SK-N-SH (cell line): ENCODE measurements around the gene REX1BD. TPM values are rescaled to one million over a fixed set of nuclear protein-coding genes. Genes with fewer than 3 reads are reported as not detected.
A peak's percentile ranks its signal among the peaks of the same experiment; 100 is the strongest.

Source experiments
- CTCF ChIA-PET: fragments of 300-600, 350-600 bp; formaldehyde crosslinking; extraction: SDS; loops from one replicate; lab custom pipeline; 2021; lab: Yijun Ruan, JAX
- POLR2A ChIA-PET: fragments of 350-600 bp; sonication (Branson Sonifier 250); formaldehyde crosslinking; extraction: SDS; loops from one replicate; lab custom pipeline; 2020; ENCODE audit warnings: antibody characterized with exemption, inconsistent platforms; lab: Yijun Ruan, JAX
- DNase-seq: peaks from one replicate; pipeline ENCODE4 v3.0.0; 2012
- H2AFZ ChIP-seq: fragments of 200-600 bp; sonication (generic); 2 replicates; pipeline ENCODE4 v1.8.1; 2016; ENCODE audit warnings: antibody characterized with exemption, mild to moderate bottlenecking, low read depth
- H3F3A ChIP-seq: fragments of 200-600 bp; sonication (generic); replicated peaks from 2 replicates; pipeline ENCODE3; 2016; ENCODE audit warnings: antibody characterized with exemption, mild to moderate bottlenecking; ENCODE audit not compliant: insufficient read depth
- H3K27ac ChIP-seq, 2 experiments: fragments of 200-500 bp in 1 of 2; fragments of 200-600 bp in 1 of 2; sonication (Bioruptor generic) in 1 of 2; sonication (generic), shearing (Covaris generic) in 1 of 2; 2 replicates each; pipeline versions ENCODE4 v1.5.1 to v1.6.1; 2014 to 2016; ENCODE audit warnings: low read depth in 2 of 2, inconsistent platforms in 1 of 2, low read length in 1 of 2, mild to moderate bottlenecking in 1 of 2, mixed read lengths in 1 of 2
- H3K27me3 ChIP-seq: fragments of 200-600 bp; sonication (generic), shearing (Covaris generic); 2 replicates; pipeline ENCODE4 v1.6.1; 2016; ENCODE audit warnings: mixed run types; ENCODE audit not compliant: insufficient read depth
- H3K36me3 ChIP-seq, 2 experiments: fragments of 200-500 bp in 1 of 2; fragments of 200-600 bp in 1 of 2; sonication (Bioruptor generic) in 1 of 2; sonication (generic) in 1 of 2; replicated peaks in 1 of 2; 2 replicates each; pipeline versions ENCODE3 to v1.5.1; 2014 to 2016; ENCODE audit warnings: low read length in 1 of 2, mild to moderate bottlenecking in 1 of 2; ENCODE audit not compliant: insufficient read depth in 2 of 2, control insufficient read depth in 1 of 2
- H3K4me1 ChIP-seq, 2 experiments: fragments of 200-500 bp in 1 of 2; fragments of 200-600 bp in 1 of 2; sonication (Bioruptor generic) in 1 of 2; sonication (generic), shearing (Covaris generic) in 1 of 2; 2 replicates each; pipeline versions ENCODE4 v1.5.1 to v1.6.1; 2014 to 2016; ENCODE audit warnings: low read depth in 1 of 2, low read length in 1 of 2, mixed run types in 1 of 2; ENCODE audit not compliant: insufficient read depth in 2 of 2, control insufficient read depth in 1 of 2
- H3K4me2 ChIP-seq: fragments of 200-600 bp; sonication (generic), shearing (Covaris generic); 2 replicates; pipeline ENCODE4 v1.6.1; 2017; ENCODE audit warnings: mixed run types
- H3K4me3 ChIP-seq, 2 experiments: fragments of 200-500 bp in 1 of 2; fragments of 200-600 bp in 1 of 2; sonication (Bioruptor generic) in 1 of 2; sonication (generic), shearing (Covaris generic) in 1 of 2; 2 replicates each; pipeline versions ENCODE4 v1.5.1 to v1.8.1; 2014 to 2016; ENCODE audit warnings: low read depth in 2 of 2, inconsistent platforms in 1 of 2, low read length in 1 of 2, mild to moderate bottlenecking in 1 of 2, mixed read lengths in 1 of 2, moderate library complexity in 1 of 2
- H3K79me2 ChIP-seq: fragments of 200-600 bp; sonication (generic); 2 replicates; pipeline ENCODE4 v1.8.1; 2017; ENCODE audit warnings: mild to moderate bottlenecking; ENCODE audit not compliant: insufficient read depth
- H3K9ac ChIP-seq: fragments of 200-600 bp; sonication (generic); 2 replicates; pipeline ENCODE4 v1.6.1; 2017; ENCODE audit warnings: mixed run types
- H3K9me2 ChIP-seq: fragments of 200-600 bp; sonication (generic); 2 replicates; pipeline ENCODE4 v1.6.1; 2017; ENCODE audit warnings: mixed run types
- H3K9me3 ChIP-seq: fragments of 200-600 bp; sonication (generic); 2 replicates; pipeline ENCODE4 v1.6.1; 2017; ENCODE audit warnings: mixed run types, mild to moderate bottlenecking, moderate library complexity
- H4K20me1 ChIP-seq: fragments of 200-600 bp; sonication (generic); 2 replicates; pipeline ENCODE4 v1.6.1; 2017; ENCODE audit warnings: mild to moderate bottlenecking, mixed run types; ENCODE audit not compliant: insufficient read depth
- CHD2 ChIP-seq: fragments of 150-350 bp; IDR thresholded peaks from 2 replicates; pipeline ENCODE4 v1.6.1; 2018; ENCODE audit warnings: low read length; ENCODE audit not compliant: partially characterized antibody
- ELF1 ChIP-seq: IDR thresholded peaks from 2 replicates; pipeline ENCODE4 v1.4.0; 2012
- EZH2phosphoT487 ChIP-seq: fragments of 200-600 bp; sonication (generic); IDR thresholded peaks from 2 replicates; pipeline ENCODE4 v1.6.1; 2017; ENCODE audit warnings: low read depth, mixed run types, mild to moderate bottlenecking, antibody characterized with exemption, moderate library complexity, borderline replicate concordance
- FOSL2 ChIP-seq: IDR thresholded peaks from 2 replicates; pipeline ENCODE4 v1.4.0; 2012; ENCODE audit warnings: low read depth, mild to moderate bottlenecking, moderate library complexity, borderline replicate concordance
- GABPA ChIP-seq: IDR thresholded peaks from 2 replicates; pipeline ENCODE4 v1.4.0; 2012; ENCODE audit warnings: low read depth, mild to moderate bottlenecking
- GATA2 ChIP-seq: sonication (generic); formaldehyde crosslinking; IDR thresholded peaks from 2 replicates; pipeline ENCODE4 v1.5.0; 2020; ENCODE audit warnings: mild to moderate bottlenecking, missing genetic modification reagents
- JUND ChIP-seq: IDR thresholded peaks from 2 replicates; pipeline ENCODE4 v1.4.0; 2012
- NFIC ChIP-seq: IDR thresholded peaks from 2 replicates; pipeline ENCODE4 v1.4.0; 2012; ENCODE audit warnings: borderline replicate concordance
- NRF1 ChIP-seq: IDR thresholded peaks from 2 replicates; pipeline ENCODE4 v1.6.1; 2012; ENCODE audit warnings: low read depth, mild to moderate bottlenecking, low read length
- POLR2AphosphoS5 ChIP-seq: IDR thresholded peaks from 2 replicates; pipeline ENCODE4 v1.6.1; 2012; ENCODE audit warnings: low read depth, low read length
- RAD21 ChIP-seq: IDR thresholded peaks from 2 replicates; pipeline ENCODE4 v1.6.1; 2012; ENCODE audit warnings: mild to moderate bottlenecking, low read length
- RCOR1 ChIP-seq: fragments of 150-350 bp; IDR thresholded peaks from 2 replicates; pipeline ENCODE4 v1.6.1; 2017; ENCODE audit warnings: antibody characterized with exemption, low read length
- RFX5 ChIP-seq: IDR thresholded peaks from 2 replicates; pipeline ENCODE4 v1.6.1; 2012; ENCODE audit warnings: mild to moderate bottlenecking, improper control_type of control experiment, low read length
- SIN3A ChIP-seq: IDR thresholded peaks from 2 replicates; pipeline ENCODE4 v1.6.1; 2012; ENCODE audit warnings: low read depth, mild to moderate bottlenecking, low read length, moderate library complexity, borderline replicate concordance
- WGBS: methylation state at CpG from one replicate; pipeline ENCODE4 v1.1.6; 2017; ENCODE audit warnings: low lambda C conversion rate; 5-methylcytosine and 5-hydroxymethylcytosine counted together
- polyA plus RNA-seq, 3 experiments: library from polyadenylated mRNA; depleted of rRNA; stranded (reverse); fragments of >200 nt; gene quantifications; 2 replicates each; pipeline ENCODE4 v1.2.3, GENCODE V29; 2012
- TF ChIP-seq, protein P1 (sequence below): IDR thresholded peaks from 2 replicates; pipeline ENCODE4 v1.4.0; 2012; ENCODE audit warnings: low read depth, borderline replicate concordance
- TF ChIP-seq, protein P2 (sequence below): fragments of 150-350 bp; IDR thresholded peaks from 2 replicates; pipeline ENCODE4 v1.6.1; 2016; ENCODE audit warnings: mild to moderate bottlenecking, low read depth, low read length

REX1BD gene
- polyA plus RNA-seq, 1 of the 3 experiments (the other 2 are of a cell fraction), result 159 TPM

DNA sequence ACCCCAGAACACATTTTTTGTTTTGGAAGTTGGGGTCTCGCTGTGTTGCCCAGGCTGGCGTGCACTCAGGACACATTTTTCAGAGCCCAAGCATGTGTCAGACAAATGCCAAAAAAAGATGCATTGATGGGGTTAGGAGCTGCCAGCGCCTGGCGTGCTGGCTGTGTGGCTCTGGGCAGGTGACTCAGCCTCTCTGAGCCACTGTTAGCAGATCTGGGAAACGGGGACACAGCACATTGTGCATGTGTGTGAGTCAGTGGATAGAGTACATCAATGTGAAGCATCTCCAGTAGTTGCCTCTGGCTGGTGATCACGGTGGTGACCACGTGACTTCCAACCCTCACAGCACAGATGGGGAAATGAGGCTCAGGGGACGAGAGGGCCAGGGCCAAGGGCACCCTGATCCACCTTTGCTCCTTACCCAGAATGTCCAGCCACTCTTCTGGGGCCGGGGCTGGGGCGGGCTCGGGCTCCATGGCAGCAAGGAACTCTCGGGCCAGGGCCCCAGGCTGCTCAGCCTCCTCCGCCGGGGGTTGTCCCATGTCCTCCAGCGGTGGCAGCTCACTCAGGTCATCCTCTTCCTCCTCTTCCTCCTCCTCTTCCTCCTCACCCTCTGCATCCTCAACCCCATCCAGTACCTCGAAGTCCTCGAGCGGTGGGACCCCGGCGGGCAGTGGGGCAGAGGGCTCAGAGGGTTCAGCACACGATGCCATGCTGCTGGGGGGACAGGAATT is 47.2 kb upstream of the REX1BD start (continued):
- TF ChIP-seq, protein P1, sequence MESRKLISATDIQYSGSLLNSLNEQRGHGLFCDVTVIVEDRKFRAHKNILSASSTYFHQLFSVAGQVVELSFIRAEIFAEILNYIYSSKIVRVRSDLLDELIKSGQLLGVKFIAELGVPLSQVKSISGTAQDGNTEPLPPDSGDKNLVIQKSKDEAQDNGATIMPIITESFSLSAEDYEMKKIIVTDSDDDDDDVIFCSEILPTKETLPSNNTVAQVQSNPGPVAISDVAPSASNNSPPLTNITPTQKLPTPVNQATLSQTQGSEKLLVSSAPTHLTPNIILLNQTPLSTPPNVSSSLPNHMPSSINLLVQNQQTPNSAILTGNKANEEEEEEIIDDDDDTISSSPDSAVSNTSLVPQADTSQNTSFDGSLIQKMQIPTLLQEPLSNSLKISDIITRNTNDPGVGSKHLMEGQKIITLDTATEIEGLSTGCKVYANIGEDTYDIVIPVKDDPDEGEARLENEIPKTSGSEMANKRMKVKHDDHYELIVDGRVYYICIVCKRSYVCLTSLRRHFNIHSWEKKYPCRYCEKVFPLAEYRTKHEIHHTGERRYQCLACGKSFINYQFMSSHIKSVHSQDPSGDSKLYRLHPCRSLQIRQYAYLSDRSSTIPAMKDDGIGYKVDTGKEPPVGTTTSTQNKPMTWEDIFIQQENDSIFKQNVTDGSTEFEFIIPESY, result no peak
- TF ChIP-seq RFX5 (no peak), NFIC (no peak), GATA2 (CRISPR knock-in tag) (no peak), GABPA (no peak), NRF1 (no peak), FOSL2 (no peak), EZH2phosphoT487 (no peak), RCOR1 (no peak), SIN3A (no peak), RAD21 (no peak), CHD2 (no peak)

DNA sequence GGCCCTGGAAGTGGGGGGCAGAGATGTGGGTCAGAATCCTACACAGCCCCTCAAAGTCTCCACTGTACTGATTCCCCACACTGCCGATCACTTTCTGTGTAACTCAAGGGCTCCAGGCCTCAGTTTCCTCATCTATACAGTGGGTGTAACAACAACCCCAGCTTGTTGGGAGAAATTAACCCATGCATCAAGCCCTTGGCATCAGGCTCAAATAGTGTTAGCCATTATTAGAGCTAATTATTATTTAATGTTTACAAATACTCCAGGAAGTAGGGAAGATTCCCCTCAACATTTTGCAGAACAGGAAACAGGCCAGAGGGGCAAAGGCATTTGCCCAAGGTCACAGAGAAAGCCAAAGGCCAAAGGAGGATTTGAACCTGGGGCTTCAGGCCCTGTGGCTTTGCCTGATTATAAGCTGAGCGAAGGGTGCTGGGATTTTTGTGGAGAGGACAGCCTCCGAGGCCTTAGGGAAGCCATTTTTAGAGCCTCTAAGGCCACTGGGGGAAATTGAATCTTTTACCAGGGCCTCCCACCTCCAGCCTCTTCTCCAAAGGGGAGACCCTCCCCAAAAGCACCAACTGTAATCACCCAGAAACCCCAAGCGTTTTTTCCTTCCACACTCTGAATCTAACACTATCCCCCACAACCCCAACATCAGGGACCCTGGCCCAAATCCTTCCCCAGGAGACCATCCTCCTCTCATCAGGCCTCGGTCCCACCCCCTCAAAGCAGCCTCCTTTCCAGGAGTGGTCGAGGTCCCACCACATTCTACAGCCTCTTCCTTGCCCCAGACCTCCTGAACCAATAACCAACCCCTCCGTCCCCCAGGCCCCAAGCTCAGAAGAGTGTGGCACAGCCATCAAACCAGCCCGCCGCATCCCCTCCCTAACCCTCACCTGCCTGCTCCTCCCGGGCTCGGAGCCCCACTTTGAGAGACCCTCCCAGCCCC is 46.3 kb upstream of the REX1BD start:
- CTCF ChIA-PET, result interaction anchor here (0.5 to 1.7 kb wide), 5 partner anchors 22 to 261 kb away, joined by 3 to 5 read pairs (median 4); partner anchors contain the start of gene REX1BD
- Histone ChIP-seq H3F3A (peaks cover 4% of the 10 kb centered on the region), H3K9me3 (no peaks in the 10 kb centered on the region), H2AFZ (no peak overlapping the region), H4K20me1 (no peaks in the 10 kb centered on the region), H3K36me3 (peaks cover 16 to 27% of the 10 kb centered on the region in 2 experiments)
- POLR2A ChIA-PET, result no interaction called here
- TF ChIP-seq GABPA, result no peak
- TF ChIP-seq, protein P2, sequence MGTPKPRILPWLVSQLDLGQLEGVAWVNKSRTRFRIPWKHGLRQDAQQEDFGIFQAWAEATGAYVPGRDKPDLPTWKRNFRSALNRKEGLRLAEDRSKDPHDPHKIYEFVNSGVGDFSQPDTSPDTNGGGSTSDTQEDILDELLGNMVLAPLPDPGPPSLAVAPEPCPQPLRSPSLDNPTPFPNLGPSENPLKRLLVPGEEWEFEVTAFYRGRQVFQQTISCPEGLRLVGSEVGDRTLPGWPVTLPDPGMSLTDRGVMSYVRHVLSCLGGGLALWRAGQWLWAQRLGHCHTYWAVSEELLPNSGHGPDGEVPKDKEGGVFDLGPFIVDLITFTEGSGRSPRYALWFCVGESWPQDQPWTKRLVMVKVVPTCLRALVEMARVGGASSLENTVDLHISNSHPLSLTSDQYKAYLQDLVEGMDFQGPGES, result no peak
- no peak for TF ChIP-seq NRF1
- no peak for TF ChIP-seq POLR2AphosphoS5
- TF ChIP-seq JUND, result no peak
- TF ChIP-seq ELF1, result no peak
- TF ChIP-seq RFX5, result no peak
- TF ChIP-seq, all 33 proteins: peak for 0
- H3K4me3 ChIP-seq, result peak overlapping the region; percentile 64 to 68
- H3K27me3 ChIP-seq, result no peaks in the 10 kb centered on the region
- peak overlapping the region; percentile 27 to 75; a peak in 3 of 4 replicates for H3K27ac ChIP-seq
- H3K9ac ChIP-seq, result peak overlapping the region; percentile 73
- peaks cover 17% of the 10 kb centered on the region for H3K79me2 ChIP-seq
- 23% methylated on average over 10 of the region's 11 CpGs for WGBS
- no peaks in the 10 kb centered on the region for H3K9me2 ChIP-seq
- H3K4me1 ChIP-seq, result peaks cover 0 to 15% of the 10 kb centered on the region in 2 experiments; a peak in 2 of 4 replicates
- peak overlapping the region; percentile 94 for H3K4me2 ChIP-seq
- no peak for DNase-seq
